ENCODE results near the gene NOL4L. TPM values are rescaled to one million over a fixed set of nuclear protein-coding genes. Genes with fewer than 3 reads are reported as not detected.
"Not testable (repeated sequence)": the region's sequence is repeated elsewhere in the genome, so short reads cannot be mapped to it uniquely, and the experiment has no call there.

The NOL4L gene
- total RNA-seq, 1 experiment from 2014 or later: 23.8 TPM

DNA sequence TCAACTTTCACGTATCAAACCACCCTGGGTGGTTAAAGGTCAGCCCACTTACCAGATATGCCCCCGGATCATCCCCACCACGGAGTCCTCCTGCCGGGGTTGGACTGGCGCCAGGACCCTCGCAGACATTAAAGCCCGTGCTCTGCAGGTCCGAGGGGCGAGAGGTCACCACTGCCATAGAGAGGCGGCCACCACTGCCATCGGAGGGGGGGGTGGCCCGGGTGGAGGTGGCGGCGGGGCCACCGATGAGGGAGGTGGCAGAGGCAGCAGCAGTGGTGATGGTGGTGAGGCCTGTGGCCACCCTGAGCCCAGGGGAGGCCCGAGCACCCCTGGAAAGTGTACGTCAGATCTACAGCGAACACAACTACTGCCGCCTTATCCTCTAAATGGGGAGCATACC, 150.7 kb downstream of the NOL4L start:
- no peak for DNase-seq (ENCODE audit: low read depth)

DNA sequence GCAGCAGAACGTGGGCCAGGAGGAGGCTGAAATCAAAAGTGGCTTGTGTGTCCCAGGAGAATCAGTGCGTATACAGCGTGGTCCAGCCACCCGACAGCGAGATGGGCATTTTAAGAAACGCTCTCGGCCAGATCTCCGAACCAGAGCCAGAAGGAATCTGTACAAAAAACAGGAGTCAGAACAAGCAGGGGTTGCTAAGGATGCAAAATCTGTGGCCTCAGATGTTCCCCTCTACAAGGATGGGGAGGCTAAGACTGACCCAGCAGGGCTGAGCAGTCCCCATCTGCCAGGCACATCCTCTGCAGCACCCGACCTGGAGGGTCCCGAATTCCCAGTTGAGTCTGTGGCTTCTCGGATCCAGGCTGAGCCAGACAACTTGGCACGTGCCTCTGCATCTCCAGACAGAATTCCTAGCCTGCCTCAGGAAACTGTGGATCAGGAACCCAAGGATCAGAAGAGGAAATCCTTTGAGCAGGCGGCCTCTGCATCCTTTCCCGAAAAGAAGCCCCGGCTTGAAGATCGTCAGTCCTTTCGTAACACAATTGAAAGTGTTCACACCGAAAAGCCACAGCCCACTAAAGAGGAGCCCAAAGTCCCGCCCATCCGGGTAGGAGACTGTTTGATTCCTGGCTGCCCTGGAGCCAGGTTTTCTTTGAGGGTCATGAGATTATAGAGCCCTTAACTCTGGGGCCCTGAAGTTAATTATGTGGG, 151.7 kb downstream of the NOL4L start:
- no peak for DNase-seq (ENCODE audit: low read depth)

DNA sequence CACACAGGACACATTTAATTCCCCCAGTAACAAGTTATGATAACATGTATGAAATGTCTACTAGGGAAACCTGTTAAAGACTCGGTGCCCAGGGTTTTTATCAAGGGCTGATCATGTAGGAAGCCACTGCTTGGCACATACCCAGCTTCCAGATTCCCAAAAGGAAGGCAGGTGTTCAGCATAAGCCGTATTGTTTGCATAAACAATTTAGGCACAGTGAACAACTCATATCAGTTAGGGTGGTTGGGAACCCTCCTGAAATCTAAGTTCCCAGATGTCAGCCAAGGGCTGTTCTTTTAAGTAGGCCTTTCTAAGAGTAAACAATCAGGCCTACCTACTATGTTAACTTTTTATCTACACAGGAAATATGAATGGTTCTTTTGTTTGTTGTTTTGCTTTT, 152.9 kb downstream of the NOL4L start:
- no peak for DNase-seq (ENCODE audit: low read depth)

DNA sequence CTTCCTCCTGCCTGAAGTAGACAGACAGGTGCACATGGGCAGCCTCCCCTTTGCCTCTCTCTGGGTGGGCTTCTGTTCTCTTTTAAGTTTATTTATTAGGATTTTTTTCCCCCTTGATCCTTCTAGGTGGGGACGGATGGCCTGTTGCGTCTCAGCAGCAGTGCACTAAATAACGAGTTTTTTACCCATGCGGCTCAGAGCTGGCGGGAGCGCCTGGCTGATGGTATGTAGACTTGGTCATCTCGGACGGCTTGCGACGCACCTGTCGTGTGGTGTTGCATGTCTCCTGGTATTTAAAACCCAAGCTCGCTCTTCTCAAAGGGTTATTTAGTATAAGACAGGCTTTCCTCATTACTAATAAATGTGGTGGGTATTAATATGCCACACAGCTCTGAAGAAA, 153.7 kb downstream of the NOL4L start:
- no peak for DNase-seq (ENCODE audit: low read depth)

DNA sequence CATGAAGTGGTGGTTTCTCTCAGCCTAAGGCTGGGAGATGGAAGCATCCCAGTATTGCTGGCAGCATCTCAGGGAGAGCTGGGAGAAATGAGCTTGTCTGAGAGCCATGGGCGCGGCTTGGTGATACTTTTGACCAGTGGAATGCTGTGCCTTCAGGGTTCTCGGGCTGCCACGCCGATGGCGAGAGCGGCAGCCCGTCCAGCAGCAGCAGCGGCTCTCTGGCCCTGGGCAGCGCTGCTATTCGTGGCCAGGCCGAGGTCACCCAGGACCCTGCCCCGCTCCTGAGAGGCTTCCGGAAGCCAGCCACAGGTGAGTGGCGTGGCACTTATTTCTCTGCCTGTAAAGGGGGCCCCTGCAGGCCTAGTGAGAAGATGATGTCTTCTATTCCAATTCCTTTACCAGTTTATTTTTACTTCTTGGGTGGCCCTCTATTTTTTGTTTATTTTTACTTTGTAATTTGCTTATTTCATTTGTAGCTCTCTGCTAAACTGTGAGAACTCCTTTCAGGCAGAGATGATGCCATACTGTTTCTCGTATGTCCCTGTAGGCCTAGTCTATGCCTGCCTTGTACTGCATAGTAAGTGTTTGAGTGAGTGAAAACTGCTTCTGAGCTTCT, 155.3 kb downstream of the NOL4L start:
- no peak for DNase-seq (ENCODE audit: low read depth)

DNA sequence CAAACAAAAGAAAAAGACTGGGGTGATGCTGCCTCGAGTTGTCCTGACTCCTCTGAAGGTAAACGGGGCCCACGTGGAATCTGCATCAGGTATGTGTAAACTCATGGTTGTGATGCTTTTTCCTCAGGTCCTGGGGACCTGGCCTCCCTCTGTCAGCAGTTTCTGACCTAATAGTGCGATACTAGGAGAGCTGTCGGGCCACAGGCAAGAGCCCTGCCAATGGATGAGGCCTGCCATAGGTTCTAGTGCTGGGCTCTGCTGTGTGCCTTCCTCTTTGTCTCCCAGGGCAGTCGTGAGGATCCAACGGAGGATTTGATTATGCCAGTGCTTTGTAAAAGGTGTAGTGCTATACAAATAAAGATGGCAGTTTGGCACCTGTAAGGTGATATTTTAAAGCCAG, 155.8 kb downstream of the NOL4L start:
- no peak for DNase-seq (ENCODE audit: low read depth)

DNA sequence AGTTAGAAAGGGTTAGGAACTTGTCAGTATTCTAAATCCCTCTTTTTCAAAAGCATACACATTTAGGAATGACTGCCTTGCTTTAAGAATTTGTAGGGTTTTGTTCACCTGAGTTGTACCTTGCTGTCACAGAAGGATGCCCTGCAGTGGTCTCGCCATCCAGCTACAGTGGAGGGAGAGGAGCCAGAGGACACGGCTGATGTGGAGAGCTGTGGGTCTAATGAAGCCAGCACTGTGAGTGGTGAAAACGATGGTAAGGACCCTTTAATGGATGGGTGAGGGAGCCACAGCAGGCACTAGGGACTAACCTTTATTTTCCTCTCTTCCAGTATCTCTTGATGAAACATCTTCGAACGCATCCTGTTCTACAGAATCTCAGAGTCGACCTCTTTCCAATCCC, 157.1 kb downstream of the NOL4L start:
- DNase-seq (ENCODE audit: low read depth): no peak

DNA sequence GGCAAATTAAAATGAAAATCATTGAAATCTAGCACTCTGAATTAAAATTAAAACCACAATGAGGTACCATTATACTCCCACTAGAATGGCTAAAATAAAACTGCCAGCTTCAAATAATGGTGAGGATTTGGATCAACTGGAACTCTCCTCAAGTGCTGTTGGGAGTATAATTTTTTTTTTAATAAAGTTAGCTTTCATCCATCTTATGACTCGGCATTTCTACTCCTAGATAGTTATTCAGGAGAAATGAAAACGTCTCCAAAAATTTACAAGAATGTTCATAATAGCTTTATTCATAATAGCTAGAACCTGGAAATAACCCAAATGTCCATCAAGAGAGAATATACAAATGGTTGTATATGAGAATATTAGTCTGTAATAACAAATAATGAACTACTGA, 163.8 kb downstream of the NOL4L start:
- DNase-seq (ENCODE audit: low read depth): no peak

DNA sequence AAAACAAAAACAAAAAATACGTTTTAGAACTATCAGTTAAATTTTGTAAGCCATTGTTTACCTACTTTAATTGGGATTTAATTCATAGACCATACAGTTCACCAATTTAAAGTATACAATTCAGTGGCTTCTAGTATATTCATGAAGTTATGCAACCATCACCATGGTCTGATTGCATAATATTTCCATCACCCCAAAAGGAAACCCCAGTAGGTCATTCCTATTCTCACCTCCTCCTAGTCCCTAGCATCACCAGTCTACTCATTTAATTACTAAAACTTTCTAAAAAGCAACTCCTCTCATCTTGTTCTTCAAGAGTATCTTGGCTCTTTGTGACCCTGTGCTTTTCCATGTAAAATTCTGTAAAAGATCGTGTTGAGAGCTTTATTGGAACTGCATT, 166.8 kb downstream of the NOL4L start:
- no peak for DNase-seq (ENCODE audit: low read depth)

DNA sequence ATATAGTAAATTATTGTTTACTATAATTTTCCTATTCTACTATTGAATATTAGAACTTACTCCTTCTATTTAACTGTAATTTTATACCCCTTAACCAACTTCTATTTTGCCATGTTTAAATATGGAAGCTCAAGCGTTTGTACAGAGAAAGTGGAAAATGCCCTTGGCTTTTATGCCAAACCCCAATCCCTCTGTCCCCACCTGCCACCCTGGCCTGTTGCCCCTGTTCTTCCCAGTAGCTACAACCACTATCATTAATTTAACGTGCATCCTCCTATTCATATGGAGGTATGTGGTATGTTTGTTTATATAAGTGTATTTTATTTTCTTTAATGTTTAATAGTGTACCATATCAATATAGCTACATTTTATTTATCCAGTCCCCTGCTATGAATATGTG, 168.9 kb downstream of the NOL4L start:
- no peak for DNase-seq (ENCODE audit: low read depth)

DNA sequence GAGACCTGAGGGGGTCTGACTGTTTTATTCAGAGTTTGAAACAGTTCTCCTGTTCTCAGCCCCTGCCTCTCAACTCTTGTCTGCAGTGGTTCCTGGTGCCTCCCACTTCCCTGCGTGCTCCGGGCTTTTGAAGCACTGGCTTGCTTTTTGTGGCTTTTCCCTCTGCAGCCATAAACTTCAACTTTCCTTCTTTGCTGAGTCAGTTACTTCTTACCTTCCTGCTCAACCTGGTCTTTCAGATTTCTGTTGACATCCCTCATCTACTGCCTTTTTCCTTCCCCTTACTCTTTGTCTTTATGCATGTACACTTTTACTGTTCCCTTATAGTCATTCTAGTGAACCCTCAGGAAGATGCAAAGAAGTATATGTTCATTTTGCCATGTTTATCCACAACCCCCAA, 169.6 kb downstream of the NOL4L start:
- no peak for DNase-seq (ENCODE audit: low read depth)

DNA sequence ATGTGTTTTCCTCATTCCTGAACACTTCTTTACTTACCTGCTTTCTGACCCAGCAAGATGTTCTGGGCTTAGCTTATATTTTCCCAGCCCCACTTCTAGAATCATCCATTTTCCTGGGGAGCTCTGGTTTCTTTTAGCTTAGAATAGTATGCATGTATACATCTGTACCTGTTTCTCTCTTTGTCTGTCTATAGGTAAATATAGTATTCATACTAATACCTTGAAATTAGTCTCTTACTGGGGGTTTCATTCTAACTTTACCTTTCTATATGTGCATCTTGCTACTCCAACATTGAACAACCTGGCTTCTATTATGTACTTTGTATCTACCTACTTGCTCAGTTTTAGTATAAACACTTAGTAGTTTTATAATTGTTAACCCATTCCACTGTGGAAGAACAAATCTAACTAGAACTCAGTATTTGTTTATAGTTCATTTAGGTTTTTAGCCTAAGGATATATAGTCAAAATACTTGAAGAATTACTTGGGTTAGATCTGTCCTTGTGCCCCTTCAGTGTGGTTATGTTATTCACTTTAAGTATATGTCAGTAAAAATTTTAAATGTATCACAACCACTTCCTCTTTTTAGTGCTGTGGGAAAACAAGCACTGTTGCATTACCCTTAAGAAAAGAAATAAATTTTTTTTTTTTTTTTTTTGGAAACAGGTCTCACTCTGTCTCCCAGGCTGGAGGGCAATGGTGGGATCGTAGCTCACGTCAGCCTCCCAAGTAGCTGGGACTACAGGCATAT, 173.0 kb downstream of the NOL4L start:
- no peak for DNase-seq (ENCODE audit: low read depth)

DNA sequence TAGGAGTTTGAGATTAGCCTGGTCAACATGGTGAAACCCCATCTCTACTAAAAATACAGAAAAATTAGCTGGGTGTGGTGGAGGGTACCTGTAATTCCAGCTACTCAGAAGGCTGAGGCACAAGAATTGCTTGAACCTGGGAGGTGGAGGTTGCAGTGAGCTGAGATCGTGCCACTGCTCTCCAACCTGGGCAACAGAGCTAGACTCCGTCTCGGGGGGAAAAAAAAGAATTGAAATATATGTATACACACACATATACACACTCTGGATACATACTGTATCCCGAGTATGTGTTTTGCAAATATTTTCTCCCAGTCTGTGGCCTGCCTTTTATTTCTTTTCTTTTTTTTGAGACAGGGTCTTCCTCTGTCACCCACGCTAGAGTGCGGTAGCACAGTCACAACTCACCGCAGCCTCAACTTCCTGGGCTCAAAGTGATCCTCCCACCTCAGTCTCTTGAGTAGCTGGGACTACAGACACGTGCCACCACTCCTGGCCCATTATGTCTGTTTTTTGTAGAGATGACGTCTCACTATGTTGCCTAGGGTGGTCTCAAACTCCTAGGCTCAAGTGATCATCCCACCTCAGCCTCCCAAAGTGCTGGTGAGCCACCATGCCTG, 177.9 kb downstream of the NOL4L start:
- DNase-seq (ENCODE audit: low read depth): not testable (repeated sequence)

DNA sequence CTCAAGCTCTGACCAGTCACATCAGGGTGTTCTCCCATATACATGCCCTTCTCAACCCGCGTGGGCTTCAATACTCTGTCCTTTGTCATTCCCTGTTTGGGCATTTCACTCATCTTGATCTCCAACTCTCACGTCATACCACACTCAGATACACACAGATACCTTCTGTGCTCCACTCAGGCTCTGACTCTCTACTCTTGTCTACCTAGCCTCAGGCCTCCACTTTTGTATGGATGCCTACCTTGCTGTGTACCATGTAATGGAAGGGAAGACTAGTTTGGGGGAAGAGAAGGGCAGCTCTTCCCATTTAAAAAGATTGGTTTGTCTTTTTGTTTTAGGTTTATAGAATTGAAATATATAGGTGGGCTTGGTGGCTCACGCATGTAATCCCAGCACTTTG, 178.4 kb downstream of the NOL4L start:
- no peak for DNase-seq (ENCODE audit: low read depth)

DNA sequence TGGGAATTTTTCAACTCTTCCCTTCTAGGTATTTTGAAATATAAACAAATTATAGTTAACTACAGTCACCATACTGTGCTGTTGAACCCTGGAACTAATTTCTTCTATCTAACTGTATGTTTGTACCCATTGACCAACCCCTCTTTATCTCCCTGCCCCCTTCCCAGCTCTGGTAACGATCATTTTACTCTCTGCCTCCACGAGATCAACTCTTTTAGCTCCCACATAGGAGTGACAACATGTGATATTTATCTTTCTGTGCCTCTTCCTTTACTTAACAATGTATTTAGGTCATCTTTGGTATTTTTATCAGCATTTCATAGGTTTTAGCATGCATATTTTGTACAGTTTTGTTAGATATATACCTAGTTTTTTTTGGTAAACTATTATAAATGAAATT, 181.1 kb downstream of the NOL4L start:
- DNase-seq (ENCODE audit: low read depth): no peak

DNA sequence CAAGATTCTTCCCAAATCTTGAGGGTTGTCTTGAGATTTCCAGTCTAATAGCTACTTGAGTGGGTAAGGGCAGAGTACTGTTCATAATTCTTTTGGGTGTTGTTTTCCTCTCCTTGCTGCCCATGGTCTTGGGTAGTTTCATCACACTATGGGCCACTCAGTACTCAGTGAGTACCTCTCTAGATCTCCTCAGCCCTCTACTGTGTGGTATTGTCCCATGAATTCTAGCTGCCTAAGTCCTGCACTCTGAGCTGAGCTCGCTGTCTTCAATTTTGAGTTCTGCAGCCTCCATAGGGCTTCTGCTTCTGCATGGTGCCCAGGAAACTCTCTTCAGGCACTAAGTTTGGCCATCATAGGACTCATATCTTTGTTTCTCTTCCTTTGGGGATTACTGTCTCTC, 184.7 kb downstream of the NOL4L start:
- no peak for DNase-seq (ENCODE audit: low read depth)

DNA sequence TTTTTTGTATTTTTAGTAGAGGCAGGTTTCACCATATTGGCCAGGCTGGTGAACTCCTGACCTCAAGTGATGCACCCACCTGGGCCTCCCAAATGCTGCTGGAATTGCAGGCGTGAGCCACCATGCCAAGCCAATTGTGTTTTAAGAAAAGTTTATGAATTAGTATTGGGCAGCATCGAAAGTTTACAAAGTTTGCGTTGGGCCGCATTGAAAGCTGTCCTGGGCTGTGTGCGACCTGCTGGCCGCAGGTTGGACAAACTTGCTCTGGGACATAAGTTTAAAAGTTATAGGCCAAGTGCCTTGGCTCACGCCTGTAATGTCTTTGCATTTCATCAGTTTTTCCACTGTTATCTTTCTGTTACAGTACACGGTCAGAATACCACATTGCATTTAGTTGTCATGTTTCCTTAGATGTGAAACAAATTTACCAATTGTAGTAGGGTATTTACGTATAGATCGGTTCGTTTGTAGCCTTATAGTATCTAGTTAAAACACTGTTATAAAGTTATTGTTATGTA, 187.5 kb downstream of the NOL4L start:
- DNase-seq (ENCODE audit: low read depth): no peak

DNA sequence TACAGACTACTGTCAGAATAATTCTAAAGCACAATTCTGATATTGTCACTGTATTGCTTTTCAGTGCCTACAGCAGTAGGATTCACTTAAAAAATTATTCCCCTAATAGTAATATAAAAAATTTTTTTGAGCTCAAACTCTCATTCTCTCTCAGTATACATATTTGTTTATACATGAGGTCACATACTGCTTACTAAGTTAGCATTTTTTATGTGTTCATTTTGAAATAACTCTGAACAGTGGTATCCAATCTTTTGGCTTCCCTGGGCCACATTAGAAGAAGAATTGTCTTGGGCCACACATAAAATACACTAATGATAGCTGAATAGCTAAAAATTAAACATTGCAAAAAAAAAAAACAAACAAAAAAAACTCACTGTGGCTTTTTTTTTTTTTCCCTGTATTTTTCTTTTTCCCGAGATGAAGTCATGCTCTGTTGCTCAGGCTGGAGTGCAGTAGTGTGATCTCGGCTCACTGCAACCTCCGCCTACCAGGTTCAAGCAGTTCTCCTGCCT, 188.4 kb downstream of the NOL4L start:
- DNase-seq (ENCODE audit: low read depth): no peak

DNA sequence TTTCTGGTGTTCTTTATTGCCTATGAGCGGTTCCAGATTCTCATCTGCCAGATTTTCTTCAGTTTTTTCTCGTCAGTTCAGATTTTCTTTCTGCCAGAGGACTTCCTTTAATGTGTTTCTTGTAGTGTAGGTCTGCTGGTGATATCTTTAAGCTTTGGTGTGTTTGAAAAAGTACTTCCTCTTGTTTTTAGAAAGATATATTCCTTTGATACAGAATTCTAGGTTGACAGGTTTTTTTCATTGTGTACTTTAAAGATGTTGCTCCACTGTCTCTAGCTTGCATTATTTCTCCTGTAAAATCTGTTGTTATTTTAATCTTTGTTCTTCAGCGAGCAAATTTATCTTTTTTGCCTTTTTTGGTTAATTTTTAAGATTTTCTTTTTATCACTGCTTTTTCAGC, 190.1 kb downstream of the NOL4L start:
- DNase-seq (ENCODE audit: low read depth): no peak

Measured in HT1080 (cell line).